ENCODE data around the gene CD9.

DNA sequence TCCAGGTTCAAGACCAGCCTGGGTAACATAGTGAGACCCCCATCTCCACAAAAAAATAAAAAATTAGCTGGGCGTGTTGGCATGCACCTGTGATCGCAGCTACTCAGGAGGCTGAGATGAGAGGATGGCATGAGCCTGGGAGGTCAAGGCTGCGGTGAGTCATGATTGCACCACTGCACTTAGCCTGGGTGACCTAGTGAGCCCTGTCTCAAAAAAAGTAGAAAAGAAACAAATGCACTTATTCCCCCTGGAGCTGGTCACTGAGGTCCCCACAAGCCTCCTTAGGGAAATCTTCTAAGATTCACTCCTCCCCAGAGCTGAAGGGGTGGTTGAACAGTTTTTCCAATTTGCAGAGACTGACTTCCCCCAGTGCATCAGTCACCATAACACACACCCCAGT, 1.6 kb downstream of the CD9 start:
- TF ChIP-seq GABPA (IDR thresholded peaks at IDR 0.05; ENCODE audit: low read depth): no peak
- no peak for TF ChIP-seq CTCF (IDR thresholded peaks at IDR 0.05; ENCODE audit: insufficient read depth, low read length)
- no peak for TF ChIP-seq POLR2AphosphoS5 (IDR thresholded peaks at IDR 0.05; ENCODE audit: low read depth)
- no peak for TF ChIP-seq REST (IDR thresholded peaks at IDR 0.05; ENCODE audit: insufficient replicate concordance, low read depth)

Measured in HL-60 (cell line).